Osteoblast (primary cell): ENCODE measurements around the gene ZC3H14. TPM values are rescaled to one million over a fixed set of nuclear protein-coding genes. Genes with fewer than 3 reads are reported as not detected.

Experiments
- DNase-seq: peaks from one replicate; pipeline ENCODE4 v3.0.0; 2011; ENCODE audit warnings: low spot score, mixed read lengths; ENCODE audit not compliant: insufficient read length; ENCODE audit errors: missing footprints
- H2AFZ ChIP-seq: 2 replicates; pipeline ENCODE4 v1.6.0; 2011; ENCODE audit warnings: mild to moderate bottlenecking, low read length
- H3K27ac ChIP-seq: 2 replicates; pipeline ENCODE4 v1.5.1; 2011; ENCODE audit warnings: mild to moderate bottlenecking, low read depth, low read length, moderate library complexity
- H3K27me3 ChIP-seq: 2 replicates; pipeline ENCODE4 v1.6.0; 2012; ENCODE audit warnings: mild to moderate bottlenecking, control low read depth, inconsistent platforms, low read length, moderate library complexity; ENCODE audit not compliant: insufficient read depth
- H3K36me3 ChIP-seq: 2 replicates; pipeline ENCODE4 v1.5.1; 2011; ENCODE audit warnings: mild to moderate bottlenecking, low read length, control low read depth, moderate library complexity; ENCODE audit not compliant: insufficient read depth
- H3K4me1 ChIP-seq: 2 replicates; pipeline ENCODE4 v1.5.1; 2011; ENCODE audit warnings: mild to moderate bottlenecking, low read length, control low read depth, moderate library complexity; ENCODE audit not compliant: insufficient read depth
- H3K4me2 ChIP-seq: 2 replicates; pipeline ENCODE4 v1.6.0; 2011; ENCODE audit warnings: mild to moderate bottlenecking, low read length; ENCODE audit not compliant: insufficient read depth
- H3K4me3 ChIP-seq: fragments of 200-600 bp; sonication (generic); 3 replicates; pipeline ENCODE4 v1.5.1; 2012; ENCODE audit warnings: mild to moderate bottlenecking, low read length, inconsistent platforms; ENCODE audit not compliant: insufficient read depth
- H3K79me2 ChIP-seq: 2 replicates; pipeline ENCODE4 v1.6.0; 2012; ENCODE audit warnings: mild to moderate bottlenecking, low read length, control low read depth, inconsistent platforms; ENCODE audit not compliant: insufficient read depth
- H3K9me3 ChIP-seq: 2 replicates; pipeline ENCODE4 v1.5.1; 2011; ENCODE audit warnings: low read depth, low read length, control low read depth
- H4K20me1 ChIP-seq: 2 replicates; pipeline ENCODE4 v1.6.0; 2012; ENCODE audit warnings: mild to moderate bottlenecking, low read length, control low read depth; ENCODE audit not compliant: insufficient read depth
- CTCF ChIP-seq: IDR thresholded peaks from 2 replicates; pipeline ENCODE4 v1.5.1; 2011; ENCODE audit warnings: mild to moderate bottlenecking, low read depth, low read length, moderate library complexity; ENCODE audit errors: extremely low read depth
- total RNA-seq: library from RNA; depleted of rRNA; stranded (reverse); fragments of >200 nt; gene quantifications from 2 replicates; pipeline ENCODE4 v1.2.3, GENCODE V29; 2012

Gene ZC3H14
- total RNA-seq, 1 donor = 74.6 TPM

GRCh38 chr14:88618476-88618875, 55.6 kb downstream of the ZC3H14 start:
- Histone ChIP-seq H3K4me3 (no peak overlapping the region), H3K9me3 (no peaks in the 10 kb centered on the region), H3K79me2 (no peaks in the 10 kb centered on the region), H3K27ac (no peak overlapping the region), H3K4me2 (no peak overlapping the region), H3K36me3 (peaks cover 7% of the 10 kb centered on the region), H2AFZ (no peak overlapping the region), H3K27me3 (no peaks in the 10 kb centered on the region), H4K20me1 (no peaks in the 10 kb centered on the region), H3K4me1 (peaks cover 16% of the 10 kb centered on the region)
- no peak for DNase-seq
- TF ChIP-seq CTCF = no peak

DNA sequence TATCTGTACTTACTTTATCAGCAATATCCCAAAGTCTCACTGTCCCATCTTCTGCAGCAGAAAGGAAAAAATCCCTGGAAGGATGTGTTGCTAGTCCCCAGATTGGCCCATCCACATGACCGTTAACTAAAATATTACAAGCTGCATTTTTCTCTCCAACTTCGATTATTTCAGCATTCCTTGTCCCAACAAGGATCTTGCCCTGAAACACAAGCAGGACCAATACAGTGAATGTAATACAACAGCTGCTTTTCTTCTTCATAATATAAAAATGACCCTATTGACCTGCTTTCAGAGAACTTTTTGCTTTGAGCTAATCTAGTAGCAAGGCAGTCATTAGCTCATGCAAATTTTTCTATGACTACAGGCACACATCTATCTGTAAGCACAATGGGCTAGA, 58.3 kb downstream of the ZC3H14 start:
- DNase-seq = no peak
- Histone ChIP-seq H3K27ac (no peak overlapping the region), H3K4me3 (no peak overlapping the region), H3K79me2 (no peaks in the 10 kb centered on the region), H3K36me3 (peaks cover 4% of the 10 kb centered on the region), H3K27me3 (no peaks in the 10 kb centered on the region), H4K20me1 (no peaks in the 10 kb centered on the region), H3K9me3 (no peaks in the 10 kb centered on the region), H3K4me2 (no peak overlapping the region), H2AFZ (no peak overlapping the region), H3K4me1 (no peaks in the 10 kb centered on the region)
- no peak for TF ChIP-seq CTCF

DNA sequence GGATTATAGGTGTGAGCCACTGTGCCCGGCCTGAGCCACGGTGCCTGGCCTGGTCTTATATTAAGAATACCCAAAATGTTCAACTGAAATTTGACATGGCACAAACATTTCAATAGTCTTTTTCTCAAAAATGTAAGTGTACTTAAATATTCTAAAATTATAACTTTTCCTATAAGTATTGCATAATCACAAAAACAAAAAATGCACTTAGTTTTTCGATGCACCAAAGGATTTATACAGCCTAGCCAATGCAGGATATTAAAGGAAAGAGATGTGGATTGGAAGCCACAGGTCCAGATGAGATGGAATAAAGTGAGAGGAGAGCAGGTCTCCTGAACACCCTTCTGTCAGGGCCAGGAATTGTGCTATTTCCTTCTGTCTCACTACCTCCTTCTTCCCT, 62.8 kb downstream of the ZC3H14 start:
- H2AFZ ChIP-seq = no peak overlapping the region
- H3K9me3 ChIP-seq = no peaks in the 10 kb centered on the region
- no peak for TF ChIP-seq CTCF
- H3K27me3 ChIP-seq = no peaks in the 10 kb centered on the region
- no peaks in the 10 kb centered on the region for H3K79me2 ChIP-seq
- no peaks in the 10 kb centered on the region for H3K36me3 ChIP-seq
- no peak overlapping the region for H3K4me2 ChIP-seq
- H4K20me1 ChIP-seq = no peaks in the 10 kb centered on the region
- no peak overlapping the region for H3K4me3 ChIP-seq
- no peak for DNase-seq
- H3K4me1 ChIP-seq = peaks cover 3% of the 10 kb centered on the region
- no peak overlapping the region for H3K27ac ChIP-seq

- no peak for TF ChIP-seq CTCF
- no peak for DNase-seq
- Histone ChIP-seq H3K4me1 (peaks cover 3% of the 10 kb centered on the region), H2AFZ (no peak overlapping the region), H3K4me2 (no peak overlapping the region), H3K9me3 (no peaks in the 10 kb centered on the region), H4K20me1 (no peaks in the 10 kb centered on the region), H3K36me3 (no peaks in the 10 kb centered on the region), H3K27ac (no peak overlapping the region), H3K4me3 (no peak overlapping the region), H3K27me3 (no peaks in the 10 kb centered on the region), H3K79me2 (no peaks in the 10 kb centered on the region)
Measured at GRCh38 chr14:88628033-88628432, 65.2 kb downstream of the ZC3H14 start.
